ENCODE data around the gene RAD9A. TPM values are rescaled to one million over a fixed set of nuclear protein-coding genes. Genes with fewer than 3 reads are reported as not detected.
A peak's percentile ranks its signal among the peaks of the same experiment; 100 is the strongest.

The RAD9A gene
- polyA plus RNA-seq, 3 donors: 3.7 to 31.7 (median 3.8) TPM

- WGBS (ENCODE audit: insufficient coverage): 81% methylated on average over 3 of the region's 7 CpGs
- no peak overlapping the region for H3K4me3 ChIP-seq (replicated peaks in 1 of 3; ENCODE audit: low read depth in 2 of 3, low read length in 3 of 3)
- Mint-ChIP-seq H3K36me3 (peaks cover 0 to 3% of the 10 kb centered on the region in 2 donors), H3K4me3 (no peak overlapping the region), H3K27ac (no peak overlapping the region), H3K4me1 (peaks cover 50% of the 10 kb centered on the region), H3K27me3 (ENCODE audit: low read depth in 3 of 3) (peaks cover 6 to 12% (median 9%) of the 10 kb centered on the region in 3 donors), H3K9me3 (peaks cover 0 to 2% (median 0%) of the 10 kb centered on the region in 7 donors)
- no peak overlapping the region for H3K27ac ChIP-seq (ENCODE audit: low read depth in 1 of 2, low read length in 2 of 2)
- no peak overlapping the region for H3K4me2 ChIP-seq (replicated peaks; ENCODE audit: extremely low read depth, low read length, poor library complexity, severe bottlenecking)
- intact Hi-C loops (cut with micrococcal nuclease): no loop called here
- H3K4me1 ChIP-seq (ENCODE audit: control insufficient read depth in 1 of 2, insufficient read depth in 2 of 2, low read length in 2 of 2): peaks cover 52 to 60% of the 10 kb centered on the region in 2 donors
- H3K27me3 ChIP-seq (ENCODE audit: control insufficient read depth in 2 of 2, insufficient read depth in 2 of 2, low read length in 2 of 2): no peaks in the 10 kb centered on the region
- H3K79me2 ChIP-seq (ENCODE audit: insufficient read depth, low read length): peaks cover 10% of the 10 kb centered on the region
- no peak overlapping the region for H2AFZ ChIP-seq (ENCODE audit: insufficient read depth, low read depth, low read length, poor library complexity, severe bottlenecking)
- TF ChIP-seq CTCF (IDR thresholded peaks at IDR 0.05): no peak
- no peaks in the 10 kb centered on the region for H4K20me1 ChIP-seq (ENCODE audit: insufficient read depth, low read length)
- H3K9me3 ChIP-seq (replicated peaks in 1 of 2; ENCODE audit: control insufficient read depth in 1 of 2, insufficient read depth in 1 of 2, low read length in 2 of 2): no peaks in the 10 kb centered on the region
- no peak for DNase-seq
- no peaks in the 10 kb centered on the region for H3K36me3 ChIP-seq (replicated peaks in 1 of 2; ENCODE audit: control insufficient read depth in 1 of 2, insufficient read depth in 2 of 2, low read length in 2 of 2)
- no peak overlapping the region for H3K9ac ChIP-seq (ENCODE audit: insufficient read depth, low read length, poor library complexity, severe bottlenecking)
Observed at GRCh38 chr11:67376063-67376820, 15.5 kb upstream of the RAD9A start.

DNA sequence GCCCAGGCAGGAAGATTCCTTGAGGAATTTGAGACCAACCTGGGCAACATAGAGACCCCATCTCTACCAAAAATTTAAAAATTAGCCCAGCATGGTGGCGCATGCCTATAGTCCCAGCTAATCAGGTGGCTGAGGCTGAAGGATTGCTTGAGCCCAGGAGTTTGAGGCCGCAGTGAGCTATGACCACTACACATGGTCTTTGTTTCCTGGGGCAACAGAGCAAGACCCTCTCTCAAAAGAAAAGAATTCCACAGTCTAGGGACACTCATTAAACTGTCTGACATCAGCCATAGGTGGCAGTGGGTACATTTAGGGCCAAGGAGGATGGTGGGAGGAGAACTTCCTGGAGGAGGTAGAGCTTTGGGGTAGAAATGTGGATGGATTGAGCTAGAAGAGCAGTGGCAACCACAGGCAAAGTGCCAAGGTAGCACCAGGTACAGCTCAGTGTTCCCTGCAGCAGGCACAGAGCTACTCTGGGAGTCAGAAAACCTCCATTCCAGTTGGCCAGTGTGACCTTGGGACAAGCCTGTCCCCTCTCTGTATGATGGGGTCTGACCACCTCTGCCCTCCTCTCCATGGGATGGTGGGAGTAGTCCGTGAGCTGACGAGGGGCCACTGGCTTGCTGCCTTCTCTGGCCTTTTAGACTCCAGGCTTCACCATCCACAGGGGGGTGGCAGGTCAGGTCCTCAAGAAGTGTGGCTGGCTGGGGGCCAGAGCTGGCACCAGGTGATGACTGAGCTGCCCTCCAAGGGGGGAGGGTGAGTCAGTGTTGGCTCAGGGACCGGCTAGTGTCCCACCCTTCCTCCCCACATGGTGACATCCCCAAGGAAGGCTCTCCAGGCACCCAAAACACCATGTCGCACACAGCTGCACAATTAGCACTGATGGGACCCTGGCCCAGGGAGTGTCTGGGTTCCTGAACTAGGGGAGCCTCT lies 14.6 kb upstream of the RAD9A start:
- H3K4me2 ChIP-seq (replicated peaks; ENCODE audit: extremely low read depth, low read length, poor library complexity, severe bottlenecking): no peak overlapping the region
- no peaks in the 10 kb centered on the region for H3K27me3 ChIP-seq (ENCODE audit: control insufficient read depth in 2 of 2, insufficient read depth in 2 of 2, low read length in 2 of 2)
- Mint-ChIP-seq H3K27ac (peak overlapping the region in 1 of 7 donors; percentile 18), H3K9me3 (no peaks in the 10 kb centered on the region), H3K27me3 (ENCODE audit: low read depth in 3 of 3) (peaks cover 2 to 9% (median 9%) of the 10 kb centered on the region in 3 donors), H3K36me3 (peaks cover 2 to 3% of the 10 kb centered on the region in 2 donors), H3K4me1 (peaks cover 50% of the 10 kb centered on the region), H3K4me3 (no peak overlapping the region)
- no peak overlapping the region for H3K4me3 ChIP-seq (replicated peaks in 1 of 3; ENCODE audit: low read depth in 2 of 3, low read length in 3 of 3)
- no peak overlapping the region for H3K9ac ChIP-seq (ENCODE audit: insufficient read depth, low read length, poor library complexity, severe bottlenecking)
- no peak overlapping the region for H3K27ac ChIP-seq (ENCODE audit: low read depth in 1 of 2, low read length in 2 of 2)
- no peaks in the 10 kb centered on the region for H3K9me3 ChIP-seq (replicated peaks in 1 of 2; ENCODE audit: control insufficient read depth in 1 of 2, insufficient read depth in 1 of 2, low read length in 2 of 2)
- intact Hi-C loops (cut with micrococcal nuclease): no loop called here
- no peaks in the 10 kb centered on the region for H3K36me3 ChIP-seq (replicated peaks in 1 of 2; ENCODE audit: control insufficient read depth in 1 of 2, insufficient read depth in 2 of 2, low read length in 2 of 2)
- no peak for TF ChIP-seq CTCF (IDR thresholded peaks at IDR 0.05)
- peaks cover 52 to 60% of the 10 kb centered on the region in 2 donors for H3K4me1 ChIP-seq (ENCODE audit: control insufficient read depth in 1 of 2, insufficient read depth in 2 of 2, low read length in 2 of 2)
- H2AFZ ChIP-seq (ENCODE audit: insufficient read depth, low read depth, low read length, poor library complexity, severe bottlenecking): no peak overlapping the region
- 100% methylated on average over 2 of the region's 6 CpGs for WGBS (ENCODE audit: insufficient coverage)
- peaks cover 10% of the 10 kb centered on the region for H3K79me2 ChIP-seq (ENCODE audit: insufficient read depth, low read length)
- H4K20me1 ChIP-seq (ENCODE audit: insufficient read depth, low read length): no peaks in the 10 kb centered on the region
- DNase-seq: no peak

Data from CD14-positive monocyte (primary cell).